AG04450 (cell line): Measurements from ENCODE around the gene ZNF175. TPM values are rescaled to one million over a fixed set of nuclear protein-coding genes. Genes with fewer than 3 reads are reported as not detected.

Experiments used
- CTCF ChIA-PET: fragments of 300-600, 350-600 bp; formaldehyde crosslinking; extraction: SDS; loops from one replicate; lab custom pipeline; 2022; ENCODE audit warnings: antibody characterized with exemption, inconsistent platforms; lab: Charles Lee
- POLR2A ChIA-PET: fragments of 350-600 bp; formaldehyde crosslinking; extraction: SDS; loops from one replicate; lab custom pipeline; 2021; ENCODE audit warnings: antibody characterized with exemption, inconsistent platforms; lab: Yijun Ruan, JAX
- DNase-seq: peaks from one replicate; pipeline ENCODE4 v3.0.0-alpha.2; 2011; ENCODE audit warnings: low read depth, low spot score
- H3K27ac ChIP-seq: one replicate; pipeline ENCODE4 v1.5.1; 2012; ENCODE audit warnings: low read depth, low read length, control low read depth
- H3K27me3 ChIP-seq: one replicate; pipeline ENCODE4 v1.6.0; 2012; ENCODE audit warnings: low read length; ENCODE audit not compliant: control insufficient read depth, insufficient read depth
- H3K4me3 ChIP-seq: 2 replicates; pipeline ENCODE4 v1.5.1; 2011; ENCODE audit warnings: mild to moderate bottlenecking, low read depth, low read length, control low read depth
- H3K9me3 ChIP-seq: 2 replicates; pipeline ENCODE4 v1.5.1; 2012; ENCODE audit warnings: low read length; ENCODE audit not compliant: control insufficient read depth, insufficient read depth
- polyA plus RNA-seq: library from polyadenylated mRNA; depleted of rRNA; stranded (reverse); fragments of >200 nt; gene quantifications from 2 replicates; pipeline ENCODE4 v1.2.3, GENCODE V29; 2011
- TF ChIP-seq, protein P1 (sequence below): IDR thresholded peaks from 2 replicates; pipeline ENCODE4 v1.5.1; 2011; ENCODE audit warnings: low read depth, low read length, control low read depth, inconsistent platforms

Gene ZNF175
- polyA plus RNA-seq, 1 experiment: 6.4 TPM

GRCh38 chr19:51598159-51598915 is 27.3 kb downstream of the ZNF175 start:
- ChIA-PET CTCF (interaction anchor here (1.3 to 2.7 kb wide), 2 partner anchors 10 to 59 kb away, joined by 4 to 6 read pairs; no protein-coding TSS in a partner anchor), POLR2A (no interaction called here)
- DNase-seq: no peak
- TF ChIP-seq, protein P1, sequence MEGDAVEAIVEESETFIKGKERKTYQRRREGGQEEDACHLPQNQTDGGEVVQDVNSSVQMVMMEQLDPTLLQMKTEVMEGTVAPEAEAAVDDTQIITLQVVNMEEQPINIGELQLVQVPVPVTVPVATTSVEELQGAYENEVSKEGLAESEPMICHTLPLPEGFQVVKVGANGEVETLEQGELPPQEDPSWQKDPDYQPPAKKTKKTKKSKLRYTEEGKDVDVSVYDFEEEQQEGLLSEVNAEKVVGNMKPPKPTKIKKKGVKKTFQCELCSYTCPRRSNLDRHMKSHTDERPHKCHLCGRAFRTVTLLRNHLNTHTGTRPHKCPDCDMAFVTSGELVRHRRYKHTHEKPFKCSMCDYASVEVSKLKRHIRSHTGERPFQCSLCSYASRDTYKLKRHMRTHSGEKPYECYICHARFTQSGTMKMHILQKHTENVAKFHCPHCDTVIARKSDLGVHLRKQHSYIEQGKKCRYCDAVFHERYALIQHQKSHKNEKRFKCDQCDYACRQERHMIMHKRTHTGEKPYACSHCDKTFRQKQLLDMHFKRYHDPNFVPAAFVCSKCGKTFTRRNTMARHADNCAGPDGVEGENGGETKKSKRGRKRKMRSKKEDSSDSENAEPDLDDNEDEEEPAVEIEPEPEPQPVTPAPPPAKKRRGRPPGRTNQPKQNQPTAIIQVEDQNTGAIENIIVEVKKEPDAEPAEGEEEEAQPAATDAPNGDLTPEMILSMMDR: no peak
- Histone ChIP-seq H3K27me3 (peaks cover 11% of the 10 kb centered on the region), H3K9me3 (peaks cover 8% of the 10 kb centered on the region; the same call in 1 of the 2 replicates), H3K27ac (no peak overlapping the region), H3K4me3 (no peak overlapping the region)

DNA sequence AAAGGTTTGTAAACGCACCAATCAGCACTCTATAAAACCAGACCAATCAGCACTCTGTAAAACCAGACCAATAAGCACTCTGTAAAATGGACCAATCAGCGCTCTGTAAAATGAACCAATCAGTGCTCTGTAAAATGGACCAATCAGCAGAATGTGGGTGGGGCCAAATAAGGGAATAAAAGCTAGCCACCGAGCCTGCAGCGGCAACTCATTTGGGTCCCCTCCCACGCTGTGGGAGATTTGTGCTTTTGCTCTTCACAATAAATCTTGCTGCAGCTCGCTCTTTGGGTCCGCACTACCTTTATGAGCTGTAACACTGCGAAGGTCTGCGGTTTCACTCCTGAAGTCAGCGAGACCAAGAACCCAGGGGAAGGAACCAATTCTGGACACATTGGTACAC is 28.0 kb downstream of the ZNF175 start:
- Histone ChIP-seq H3K4me3 (no peak overlapping the region), H3K27me3 (peaks cover 14% of the 10 kb centered on the region), H3K9me3 (peaks cover 8% of the 10 kb centered on the region; the same call in 1 of the 2 replicates), H3K27ac (no peak overlapping the region)
- TF ChIP-seq, protein P1: no peak
- no peak for DNase-seq
- CTCF ChIA-PET: interaction anchor here (1.3 kb wide), 1 partner anchor 58 kb away, joined by 4 read pairs; no protein-coding TSS in a partner anchor
- POLR2A ChIA-PET: no interaction called here

DNA sequence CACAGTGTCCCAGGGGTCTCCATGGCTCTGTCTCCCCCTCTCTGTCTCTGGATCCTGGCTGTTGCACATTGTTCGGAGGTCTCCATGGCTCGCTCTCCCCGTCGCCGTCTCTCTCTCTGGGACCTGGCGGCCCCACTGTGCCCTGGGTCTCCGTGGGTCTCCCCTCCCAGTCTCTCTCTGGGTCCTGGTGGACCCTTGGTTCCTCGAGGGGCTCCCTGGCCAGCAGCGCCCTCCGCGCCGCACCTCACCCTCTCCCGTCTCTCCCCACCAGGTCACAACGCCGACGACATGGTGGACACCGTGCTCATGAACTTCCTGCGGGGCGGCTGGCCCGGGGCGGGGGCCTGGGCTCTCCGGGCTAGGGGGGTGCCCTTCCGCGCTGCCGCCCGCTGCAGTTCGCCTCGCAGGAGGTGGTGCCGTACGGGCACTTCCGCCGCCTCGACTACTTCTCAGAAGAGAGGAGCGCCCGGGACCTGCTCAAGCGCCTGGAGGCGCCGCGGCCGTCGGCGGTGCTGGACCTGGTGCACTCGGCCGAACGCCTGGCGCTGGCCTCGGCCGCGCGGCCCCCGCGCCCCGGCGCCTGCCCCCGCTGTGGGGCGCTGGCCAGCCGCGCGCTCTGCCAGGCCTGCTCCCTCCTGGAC is 30.0 kb downstream of the ZNF175 start:
- no peak for DNase-seq
- Histone ChIP-seq H3K27ac (no peak overlapping the region), H3K9me3 (peaks cover 8% of the 10 kb centered on the region; the same call in 1 of the 2 replicates), H3K27me3 (peaks cover 14% of the 10 kb centered on the region), H3K4me3 (no peak overlapping the region)
- CTCF ChIA-PET: no interaction called here
- POLR2A ChIA-PET: no interaction called here
- TF ChIP-seq, protein P1: no peak

GRCh38 chr19:51602189-51602854 is 31.2 kb downstream of the ZNF175 start:
- Histone ChIP-seq H3K27me3 (peaks cover 14% of the 10 kb centered on the region), H3K4me3 (no peak overlapping the region), H3K27ac (no peak overlapping the region), H3K9me3 (peaks cover 8% of the 10 kb centered on the region; the same call in 1 of the 2 replicates)
- ChIA-PET CTCF (interaction anchor here (0.6 to 2.2 kb wide), 2 partner anchors 164 to 175 kb away, joined by 4 to 7 read pairs; no protein-coding TSS in a partner anchor), POLR2A (no interaction called here)
- no peak for DNase-seq
- TF ChIP-seq, protein P1: no peak
